Ectodermal cell (in vitro differentiated cells): Measurements from ENCODE around the gene TMEM94.
A peak's percentile ranks its signal among the peaks of the same experiment; 100 is the strongest.
"Not testable (repeated sequence)": the region's sequence is repeated elsewhere in the genome, so short reads cannot be mapped to it uniquely, and the experiment has no call there.

Source experiments
- H3K27ac ChIP-seq: 2 replicates; pipeline ENCODE4 v1.7.0; 2013; ENCODE audit warnings: mild to moderate bottlenecking, low read depth, low read length; ENCODE audit not compliant: insufficient read depth, poor library complexity, severe bottlenecking
- H3K27me3 ChIP-seq: 2 replicates; pipeline ENCODE4 v1.7.0; 2013; ENCODE audit warnings: mild to moderate bottlenecking, low read length; ENCODE audit not compliant: insufficient read depth, control insufficient read depth, poor library complexity, severe bottlenecking
- H3K36me3 ChIP-seq: one replicate; pipeline ENCODE4 v1.7.0; 2013; ENCODE audit warnings: low read length; ENCODE audit not compliant: control insufficient read depth, insufficient read depth
- H3K4me1 ChIP-seq: one replicate; pipeline ENCODE4 v1.7.0; 2013; ENCODE audit warnings: low read length; ENCODE audit not compliant: control insufficient read depth, insufficient read depth
- H3K4me3 ChIP-seq: 2 replicates; pipeline ENCODE4 v1.7.0; 2013; ENCODE audit warnings: low read depth, low read length, control low read depth; ENCODE audit not compliant: insufficient read depth
- H3K9me3 ChIP-seq: 2 replicates; pipeline ENCODE4 v1.7.0; 2013; ENCODE audit warnings: mild to moderate bottlenecking, low read length, moderate library complexity; ENCODE audit not compliant: control insufficient read depth
- WGBS, 2 experiments: methylation state at CpG; one replicate each; pipeline ENCODE4 v1.1.7; 2013; ENCODE audit warnings: missing lambda C conversion rate in 2 of 2; 5-methylcytosine and 5-hydroxymethylcytosine counted together

Gene TMEM94

DNA sequence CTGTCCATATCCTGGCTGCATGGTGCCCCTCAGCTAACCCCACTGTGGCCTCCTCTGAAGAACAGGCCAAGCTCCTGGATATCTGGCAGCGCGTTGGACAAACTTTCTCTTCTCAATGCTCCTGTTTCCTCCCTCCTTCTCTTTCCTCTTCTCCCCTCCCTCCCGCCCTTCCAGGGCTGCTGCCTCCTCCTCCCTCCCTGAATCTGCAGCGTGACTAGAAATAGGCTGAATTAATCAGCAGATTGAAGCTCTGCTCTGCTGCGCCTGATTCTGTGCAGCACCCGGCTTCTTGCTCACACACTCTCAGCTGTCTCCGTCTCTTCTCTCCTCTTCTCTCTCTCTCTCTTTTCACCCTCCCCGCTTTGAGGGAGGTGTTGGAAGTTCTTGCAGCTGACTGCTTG, 19.8 kb downstream of the TMEM94 start:
- Histone ChIP-seq H3K27me3 (no peaks in the 10 kb centered on the region), H3K9me3 (no peaks in the 10 kb centered on the region), H3K4me3 (no peak overlapping the region), H3K27ac (peak overlapping the region; percentile 3), H3K4me1 (peaks cover 46% of the 10 kb centered on the region), H3K36me3 (peaks cover 9% of the 10 kb centered on the region)
- 88 to 90% methylated on average over 8 of the region's 8 CpGs for WGBS, 2 experiments

DNA sequence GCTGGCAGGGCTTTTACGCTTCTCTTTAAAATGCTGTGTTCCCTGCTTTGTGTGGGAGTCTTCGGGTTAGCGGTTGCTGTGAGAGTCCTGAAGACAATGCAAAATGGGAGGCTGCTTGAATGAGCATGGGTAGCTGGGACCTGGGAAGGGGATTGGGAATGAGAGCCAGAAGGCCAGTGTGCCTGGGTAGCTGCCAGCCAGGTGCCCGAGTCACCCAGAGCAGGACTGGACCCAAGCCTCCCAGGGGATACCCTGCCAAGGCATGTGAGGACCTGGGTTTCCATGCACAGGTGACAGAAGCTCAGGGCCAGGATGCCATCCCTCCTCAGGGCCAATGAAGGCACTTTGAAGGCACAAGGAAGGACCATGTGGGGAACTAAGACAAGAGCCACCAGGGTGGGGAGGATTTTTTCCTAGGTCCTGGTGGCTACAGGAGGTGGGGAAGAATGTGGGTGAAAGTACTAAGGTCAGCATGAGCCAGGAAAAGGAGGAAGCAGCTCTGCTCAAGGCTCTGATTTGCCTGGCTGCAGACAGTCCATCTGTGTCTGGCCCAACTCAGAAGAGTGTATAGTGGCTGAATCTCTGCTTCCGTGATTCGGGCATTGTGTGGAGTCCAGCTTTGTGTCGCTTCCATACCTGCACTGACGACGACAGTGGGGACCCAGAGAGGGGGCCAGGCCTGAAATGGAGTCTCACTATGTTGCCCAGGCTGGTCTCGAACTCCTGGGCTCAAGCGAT, 20.5 kb downstream of the TMEM94 start:
- WGBS, 2 experiments, result 84 to 86% methylated on average over 11 of the region's 11 CpGs
- Histone ChIP-seq H3K36me3 (peaks cover 9% of the 10 kb centered on the region), H3K27ac (peak overlapping the region; percentile 3), H3K9me3 (no peaks in the 10 kb centered on the region), H3K4me3 (no peak overlapping the region), H3K4me1 (peaks cover 53% of the 10 kb centered on the region), H3K27me3 (no peaks in the 10 kb centered on the region)

DNA sequence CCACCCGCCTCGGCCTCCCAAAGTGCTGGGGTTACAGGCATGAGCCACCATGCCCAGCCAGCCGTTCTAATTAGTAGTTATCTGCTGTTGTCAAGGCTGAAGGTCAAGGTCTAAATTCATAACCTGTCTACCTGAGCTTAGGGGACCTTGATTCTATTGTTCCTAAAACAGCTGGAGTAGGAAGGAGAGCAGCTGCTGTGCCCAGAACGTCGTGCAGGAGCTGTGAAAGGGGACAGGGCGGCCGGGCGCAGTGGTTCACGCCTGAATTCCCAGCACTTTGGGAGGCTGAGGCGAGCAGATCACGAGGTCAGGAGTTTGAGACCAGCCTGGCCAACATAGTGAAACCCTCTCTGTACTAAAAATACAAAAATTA, 21.0 kb downstream of the TMEM94 start:
- not testable (repeated sequence) for H3K27me3 ChIP-seq, H3K4me3 ChIP-seq, H3K27ac ChIP-seq, H3K9me3 ChIP-seq, H3K36me3 ChIP-seq
- 95% methylated on average over 11 of the region's 11 CpGs for WGBS, 2 experiments
- peaks cover 53% of the 10 kb centered on the region for H3K4me1 ChIP-seq

DNA sequence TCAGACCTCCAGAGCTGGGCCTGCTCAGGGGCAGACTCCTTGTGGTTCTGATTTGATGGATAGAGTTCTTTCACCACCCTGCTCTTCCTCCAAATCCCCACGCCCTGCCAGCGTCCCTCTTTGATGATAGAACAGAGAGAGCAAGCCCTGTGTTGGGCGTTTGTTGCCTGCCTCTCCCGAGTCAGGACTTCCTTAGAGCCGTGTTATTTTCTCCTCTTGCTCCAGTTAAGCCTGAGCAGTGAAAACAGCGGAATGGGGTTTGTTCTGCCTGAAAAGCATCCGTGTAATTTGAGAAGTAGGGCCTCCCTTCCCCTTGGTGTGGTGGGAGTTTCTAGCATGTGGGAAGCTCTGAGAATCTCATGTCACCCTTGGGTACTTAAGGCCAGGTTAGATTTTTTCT, 22.1 kb downstream of the TMEM94 start:
- Histone ChIP-seq H3K27me3 (no peaks in the 10 kb centered on the region), H3K4me1 (peaks cover 53% of the 10 kb centered on the region), H3K9me3 (no peaks in the 10 kb centered on the region), H3K36me3 (no peaks in the 10 kb centered on the region), H3K4me3 (no peak overlapping the region), H3K27ac (peak overlapping the region; percentile 79)
- 32 to 42% methylated on average over 7 of the region's 7 CpGs for WGBS, 2 experiments

DNA sequence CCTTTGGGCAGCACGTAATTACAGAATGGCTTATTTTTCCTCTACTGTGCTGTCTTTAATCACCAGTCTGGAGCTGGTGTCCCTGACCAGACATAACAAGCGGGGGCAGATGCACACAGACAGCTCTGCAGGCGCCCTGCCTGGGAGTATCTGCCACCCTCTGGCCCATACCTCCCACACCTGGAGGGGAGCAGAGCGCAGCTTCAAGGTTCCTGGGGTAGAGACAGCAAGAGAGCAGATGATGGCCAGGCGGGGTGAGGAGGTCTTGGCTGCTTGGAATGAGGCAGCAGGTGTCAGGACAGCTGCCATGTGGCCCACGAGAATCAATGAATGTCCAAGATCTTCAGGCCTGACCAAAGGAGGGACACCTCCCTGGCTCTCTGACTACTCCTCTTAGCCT, 23.8 kb downstream of the TMEM94 start:
- H3K9me3 ChIP-seq, result no peaks in the 10 kb centered on the region
- H3K27me3 ChIP-seq, result no peaks in the 10 kb centered on the region
- no peak overlapping the region for H3K27ac ChIP-seq

DNA sequence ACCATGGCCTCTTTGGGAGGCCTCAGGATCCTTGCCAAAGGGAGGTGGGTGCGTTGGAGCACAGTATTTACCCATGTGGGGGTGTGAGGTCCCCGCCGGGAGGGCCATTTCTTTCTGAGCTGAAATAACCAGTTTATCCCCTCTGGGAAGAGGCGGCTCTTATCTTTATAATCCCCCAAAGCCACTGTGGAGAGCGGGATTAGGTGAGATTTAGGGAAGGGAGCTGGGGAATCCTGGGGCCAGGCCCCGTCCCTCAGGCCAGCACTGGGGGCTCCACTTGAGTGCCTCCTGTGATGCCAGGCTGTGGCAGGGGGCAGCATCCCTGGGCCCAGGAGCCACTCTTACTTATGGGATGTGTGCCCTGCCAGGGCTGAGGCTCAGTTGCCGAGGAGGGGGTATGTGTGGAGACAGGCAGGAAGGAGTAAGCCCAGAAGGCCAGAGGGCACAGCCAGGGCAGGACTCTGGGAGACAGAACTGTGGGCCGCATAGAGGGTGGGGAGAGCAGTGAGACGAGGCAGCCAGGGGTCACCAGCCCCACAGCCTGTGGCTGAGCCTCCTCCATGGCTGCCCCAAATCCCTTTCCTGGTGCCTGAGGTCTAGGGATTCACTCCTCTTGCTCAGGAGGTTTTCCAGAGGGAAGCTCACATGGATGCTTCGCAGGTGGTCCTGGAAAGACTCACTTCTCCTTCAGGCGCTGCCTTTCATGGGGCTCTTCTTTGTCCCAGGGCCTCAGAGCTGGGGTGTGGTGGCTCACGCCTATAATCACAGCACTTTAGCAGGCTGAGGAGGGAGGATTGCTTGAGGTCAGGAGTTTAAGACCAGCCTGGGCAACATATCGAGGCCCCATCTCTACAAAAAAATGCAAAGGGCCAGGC, 25.0 kb downstream of the TMEM94 start:
- H3K27me3 ChIP-seq, result no peaks in the 10 kb centered on the region
- no peaks in the 10 kb centered on the region for H3K36me3 ChIP-seq
- no peak overlapping the region for H3K4me3 ChIP-seq
- H3K9me3 ChIP-seq, result no peaks in the 10 kb centered on the region
- peaks cover 34% of the 10 kb centered on the region for H3K4me1 ChIP-seq
- peak overlapping the region; percentile 77 for H3K27ac ChIP-seq
- WGBS, 2 experiments, result 61 to 72% methylated on average over 13 of the region's 13 CpGs

More for the DNA sequence above, 23.8 kb downstream of the TMEM94 start:
- Histone ChIP-seq H3K4me1 (peaks cover 45% of the 10 kb centered on the region), H3K4me3 (no peak overlapping the region), H3K36me3 (no peaks in the 10 kb centered on the region)
- 93 to 94% methylated on average over 6 of the region's 6 CpGs for WGBS, 2 experiments

DNA sequence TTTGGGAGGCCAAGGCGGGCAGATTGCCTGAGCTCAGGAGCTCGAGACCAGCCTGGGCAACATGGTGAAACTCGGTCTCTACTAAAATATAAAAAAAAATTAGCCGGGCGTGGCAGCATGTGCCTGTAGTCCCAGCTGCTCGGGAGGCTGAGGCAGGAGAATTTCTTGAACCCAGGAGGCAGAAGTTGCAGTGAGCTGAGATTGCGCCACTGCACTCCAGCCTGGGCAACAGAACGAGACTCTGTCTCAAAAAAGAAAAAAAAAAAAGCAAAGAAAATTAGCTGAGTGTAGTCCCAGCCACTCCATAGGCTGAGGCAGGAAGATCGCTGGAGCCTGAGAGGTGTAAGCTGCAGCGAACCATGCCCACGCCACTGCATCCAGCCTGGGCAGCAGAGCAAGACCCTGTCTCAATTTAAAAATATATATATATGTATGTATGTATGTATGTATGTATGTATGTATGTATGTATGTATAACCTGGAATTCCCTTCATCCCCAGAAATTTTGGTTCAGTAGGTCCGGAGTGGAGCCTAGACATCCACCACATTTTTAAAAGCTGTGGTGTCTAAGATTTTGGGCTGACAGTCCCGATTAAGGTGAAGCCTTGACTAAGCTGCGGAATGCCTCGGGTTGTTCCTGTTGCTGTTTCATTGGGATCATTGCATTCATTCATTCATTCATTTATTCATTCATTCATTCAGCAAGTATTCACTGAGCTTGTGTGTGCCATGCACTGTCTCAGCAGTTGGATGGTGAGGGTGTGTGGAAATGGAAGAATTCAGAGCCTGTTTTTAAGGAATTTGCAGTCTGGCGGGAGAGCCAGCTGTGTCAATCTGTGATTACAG, 25.9 kb downstream of the TMEM94 start:
- no peak overlapping the region for H3K4me3 ChIP-seq
- H3K27ac ChIP-seq, result no peak overlapping the region
- no peaks in the 10 kb centered on the region for H3K9me3 ChIP-seq
- no peaks in the 10 kb centered on the region for H3K36me3 ChIP-seq
- peaks cover 26% of the 10 kb centered on the region for H3K4me1 ChIP-seq
- WGBS, 2 experiments, result 92 to 95% methylated on average over 16 of the region's 16 CpGs
- H3K27me3 ChIP-seq, result no peaks in the 10 kb centered on the region

DNA sequence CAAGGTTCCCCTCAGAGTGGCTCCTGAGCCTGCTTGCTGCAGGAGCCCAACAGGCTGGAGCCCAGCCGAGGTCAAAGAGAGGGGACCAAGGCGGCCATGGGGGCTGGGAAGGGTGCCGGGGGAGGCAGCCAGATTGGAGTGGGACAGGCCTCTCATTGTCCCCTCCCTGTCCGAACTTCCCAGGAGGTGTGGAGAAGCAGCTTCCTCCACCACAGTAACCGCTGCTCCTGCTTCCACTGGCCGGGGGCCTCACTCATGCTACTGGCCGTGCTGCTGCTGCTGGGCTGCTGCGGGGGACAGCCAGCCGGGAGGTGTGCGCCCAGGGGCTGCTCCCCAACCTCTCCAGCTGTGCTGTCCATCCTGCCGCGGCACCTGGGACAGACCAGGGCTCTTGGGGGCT, 29.3 kb downstream of the TMEM94 start:
- 94 to 95% methylated on average over 12 of the region's 12 CpGs for WGBS, 2 experiments
- H3K4me1 ChIP-seq, result peaks cover 12% of the 10 kb centered on the region
- no peaks in the 10 kb centered on the region for H3K27me3 ChIP-seq
- H3K4me3 ChIP-seq, result no peak overlapping the region
- no peaks in the 10 kb centered on the region for H3K9me3 ChIP-seq
- no peaks in the 10 kb centered on the region for H3K36me3 ChIP-seq
- H3K27ac ChIP-seq, result no peak overlapping the region

DNA sequence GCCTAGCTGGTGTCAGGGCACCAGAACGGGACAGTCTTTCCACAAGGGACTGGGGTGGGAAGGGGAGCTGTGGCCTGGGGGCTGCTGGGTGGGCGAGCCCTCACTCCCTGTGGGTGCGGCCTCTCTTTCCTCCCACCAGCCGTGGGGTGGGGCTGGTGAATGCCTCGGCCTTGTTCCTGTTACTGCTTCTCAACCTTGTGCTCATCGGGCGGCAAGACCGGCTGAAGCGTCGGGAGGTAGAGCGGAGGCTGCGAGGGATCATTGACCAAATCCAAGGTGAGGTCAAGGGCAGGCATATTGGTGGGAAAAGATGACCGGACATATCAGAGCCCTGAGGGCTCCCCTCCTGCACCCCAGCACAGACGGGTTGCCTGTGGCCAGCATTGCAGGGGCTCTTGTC, 29.7 kb downstream of the TMEM94 start:
- Histone ChIP-seq H3K9me3 (no peaks in the 10 kb centered on the region), H3K27ac (no peak overlapping the region), H3K4me1 (peaks cover 7% of the 10 kb centered on the region), H3K36me3 (no peaks in the 10 kb centered on the region), H3K4me3 (no peak overlapping the region), H3K27me3 (no peaks in the 10 kb centered on the region)
- 92 to 96% methylated on average over 14 of the region's 14 CpGs for WGBS, 2 experiments

DNA sequence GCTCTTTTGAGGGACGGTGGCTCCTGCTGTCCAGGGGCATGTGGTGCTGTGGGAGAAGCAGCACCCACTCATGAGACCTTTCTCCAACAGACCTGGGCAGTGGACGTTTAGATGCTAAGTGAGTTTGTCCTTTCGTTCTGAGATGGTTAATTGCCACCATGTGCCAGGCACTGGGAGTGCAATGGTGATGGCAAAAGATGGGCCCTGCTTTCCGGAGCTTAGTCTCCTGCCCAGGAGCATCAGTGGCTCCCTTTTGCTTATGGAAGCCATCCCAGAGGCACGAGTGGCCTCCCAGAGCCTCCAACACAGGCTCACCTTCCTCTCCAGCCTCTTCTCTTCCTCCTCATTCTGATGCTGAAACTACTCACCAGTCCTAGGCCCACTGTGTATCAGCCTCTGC, 30.5 kb downstream of the TMEM94 start:
- WGBS, 2 experiments, result 88 to 93% methylated on average over 5 of the region's 5 CpGs

More for the DNA sequence above, 30.5 kb downstream of the TMEM94 start:
- Histone ChIP-seq H3K4me3 (no peak overlapping the region), H3K36me3 (peaks cover 8% of the 10 kb centered on the region), H3K27ac (no peak overlapping the region), H3K27me3 (no peaks in the 10 kb centered on the region), H3K4me1 (no peaks in the 10 kb centered on the region), H3K9me3 (no peaks in the 10 kb centered on the region)
